Smooth muscle cell (in vitro differentiated cells): Measurements from ENCODE around the gene LRRC57. TPM values are rescaled to one million over a fixed set of nuclear protein-coding genes. Genes with fewer than 3 reads are reported as not detected.

Source experiments
- DNase-seq: peaks from one replicate; lab custom pipeline; 2025; ENCODE audit not compliant: unreplicated experiment; lab: John Stamatoyannopoulos, UW
- H2AFZ ChIP-seq: fragments of 200-600 bp; sonication (generic); 2 replicates; pipeline ENCODE4 v1.6.0; 2016; ENCODE audit warnings: antibody characterized with exemption, low read depth, mild to moderate bottlenecking
- H3F3A ChIP-seq: fragments of 200-600 bp; sonication (generic); 2 replicates; pipeline ENCODE4 v1.6.0; 2017; ENCODE audit warnings: antibody characterized with exemption, low read depth
- H3K27ac ChIP-seq: fragments of 200-600 bp; sonication (generic); 2 replicates; pipeline ENCODE4 v1.5.1; 2016; ENCODE audit warnings: low read depth, mild to moderate bottlenecking
- H3K27me3 ChIP-seq: fragments of 200-600 bp; sonication (generic); 2 replicates; pipeline ENCODE4 v1.6.1; 2016; ENCODE audit warnings: low read depth, mild to moderate bottlenecking
- H3K36me3 ChIP-seq: fragments of 200-600 bp; sonication (generic); 2 replicates; pipeline ENCODE4 v1.5.1; 2016; ENCODE audit warnings: low read depth
- H3K4me1 ChIP-seq: fragments of 200-600 bp; sonication (generic); 2 replicates; pipeline ENCODE4 v1.5.1; 2016; ENCODE audit warnings: low read depth
- H3K4me2 ChIP-seq: fragments of 200-600 bp; sonication (generic); 2 replicates; pipeline ENCODE4 v1.6.0; 2016; ENCODE audit warnings: mild to moderate bottlenecking
- H3K4me3 ChIP-seq: fragments of 200-600 bp; sonication (generic); 2 replicates; pipeline ENCODE4 v1.5.1; 2016; ENCODE audit warnings: mild to moderate bottlenecking
- H3K79me2 ChIP-seq: fragments of 200-600 bp; sonication (generic); 2 replicates; pipeline ENCODE4 v1.6.0; 2016; ENCODE audit warnings: low read depth, mild to moderate bottlenecking
- H3K9ac ChIP-seq: fragments of 200-600 bp; sonication (generic); 2 replicates; pipeline ENCODE4 v1.6.0; 2016; ENCODE audit warnings: low read depth
- H3K9me3 ChIP-seq: fragments of 200-600 bp; sonication (generic); replicated peaks from 2 replicates; pipeline ENCODE4 v1.5.1; 2016; ENCODE audit warnings: low read depth
- H4K20me1 ChIP-seq: fragments of 200-600 bp; sonication (generic); 2 replicates; pipeline ENCODE4 v1.6.0; 2016; ENCODE audit warnings: low read depth
- CTCF ChIP-seq: fragments of 200-600 bp; sonication (generic); IDR thresholded peaks from 2 replicates; pipeline ENCODE4 v1.5.1; 2017; ENCODE audit warnings: borderline replicate concordance, mild to moderate bottlenecking, antibody characterized with exemption; ENCODE audit not compliant: insufficient read depth, poor library complexity, severe bottlenecking
- WGBS: methylation state at CpG from one replicate; pipeline ENCODE4 v1.1.7; 2016; ENCODE audit warnings: low lambda C conversion rate; 5-methylcytosine and 5-hydroxymethylcytosine counted together
- polyA plus RNA-seq: library from polyadenylated mRNA; unstranded; fragments of >200 nt; fragmentation: Nextera tagmentation; extraction: Ambion mirVana; gene quantifications from 2 replicates; pipeline ENCODE4 v1.2.1, GENCODE V29; 2016
- total RNA-seq: library from RNA; depleted of rRNA; stranded (reverse); fragments of >200 nt; gene quantifications from 2 replicates; pipeline ENCODE4 v1.2.3, GENCODE V29; 2014

Gene LRRC57
- total and polyA plus RNA-seq, 2 experiments from 2014 or later, result 11.0 to 25.1 TPM

GRCh38 chr15:42493679-42494078, 54.9 kb downstream of the LRRC57 start:
- no peak for DNase-seq
- Histone ChIP-seq H3K36me3 (no peaks in the 10 kb centered on the region), H3K4me1 (peaks cover 18% of the 10 kb centered on the region), H2AFZ (peak overlapping the region; percentile 19), H3F3A (peaks cover 20% of the 10 kb centered on the region), H3K4me3 (no peak overlapping the region), H3K9ac (no peak overlapping the region), H3K79me2 (peaks cover 46% of the 10 kb centered on the region), H3K27ac (peak overlapping the region; percentile 98), H4K20me1 (no peaks in the 10 kb centered on the region), H3K4me2 (no peak overlapping the region), H3K27me3 (no peaks in the 10 kb centered on the region), H3K9me3 (no peaks in the 10 kb centered on the region)
- WGBS, result 90% methylated on average over 1 of the region's 1 CpG
- TF ChIP-seq CTCF, result no peak

GRCh38 chr15:42491539-42492225, 56.9 kb downstream of the LRRC57 start:
- WGBS, result 81% methylated on average over 18 of the region's 18 CpGs
- peaks cover 18% of the 10 kb centered on the region for H3K4me1 ChIP-seq
- H2AFZ ChIP-seq, result peak overlapping the region; percentile 98
- H3K9ac ChIP-seq, result peak overlapping the region; percentile 99
- H3K27ac ChIP-seq, result peak overlapping the region; percentile 100
- H4K20me1 ChIP-seq, result peaks cover 9% of the 10 kb centered on the region
- H3K9me3 ChIP-seq, result no peaks in the 10 kb centered on the region
- no peaks in the 10 kb centered on the region for H3K36me3 ChIP-seq
- H3K4me3 ChIP-seq, result peak overlapping the region; percentile 75
- no peak for DNase-seq
- H3K27me3 ChIP-seq, result no peaks in the 10 kb centered on the region
- peaks cover 16% of the 10 kb centered on the region for H3F3A ChIP-seq
- H3K4me2 ChIP-seq, result peak overlapping the region; percentile 100
- peaks cover 52% of the 10 kb centered on the region for H3K79me2 ChIP-seq
- TF ChIP-seq CTCF, result no peak

- 2% methylated on average over 50 of the region's 51 CpGs for WGBS
These were observed 57.7 kb downstream of the LRRC57 start, which contains the start of gene ZNF106 for GRCh38 chr15:42490671-42491538. Gene ZNF106, minus strand, starts transcription at chr15:42491141. Its CDS starts 18,852 bp downstream, at chr15:42472289.

More at GRCh38 chr15:42490671-42491538, 57.7 kb downstream of the LRRC57 start, which contains the start of gene ZNF106:
- Histone ChIP-seq H3K9ac (peak within 1 kb of the TSS; percentile 99), H3F3A (peaks cover 16% of the 10 kb centered on the region), H3K36me3 (no peaks in the 10 kb centered on the region), H3K4me3 (peak within 1 kb of the TSS; percentile 75), H3K4me1 (peaks cover 18% of the 10 kb centered on the region), H3K4me2 (peak within 1 kb of the TSS; percentile 100), H4K20me1 (peaks cover 17% of the 10 kb centered on the region), H3K9me3 (no peaks in the 10 kb centered on the region), H3K27me3 (no peaks in the 10 kb centered on the region), H2AFZ (peak within 1 kb of the TSS; percentile 98), H3K79me2 (peaks cover 52% of the 10 kb centered on the region), H3K27ac (peak within 1 kb of the TSS; percentile 100)
- TF ChIP-seq CTCF, result no peak
- DNase-seq, result peak; percentile 78
